Measurements from ENCODE around the gene TBC1D10B.
"Not testable (repeated sequence)": the region's sequence is repeated elsewhere in the genome, so short reads cannot be mapped to it uniquely, and the experiment has no call there.

The TBC1D10B gene

DNA sequence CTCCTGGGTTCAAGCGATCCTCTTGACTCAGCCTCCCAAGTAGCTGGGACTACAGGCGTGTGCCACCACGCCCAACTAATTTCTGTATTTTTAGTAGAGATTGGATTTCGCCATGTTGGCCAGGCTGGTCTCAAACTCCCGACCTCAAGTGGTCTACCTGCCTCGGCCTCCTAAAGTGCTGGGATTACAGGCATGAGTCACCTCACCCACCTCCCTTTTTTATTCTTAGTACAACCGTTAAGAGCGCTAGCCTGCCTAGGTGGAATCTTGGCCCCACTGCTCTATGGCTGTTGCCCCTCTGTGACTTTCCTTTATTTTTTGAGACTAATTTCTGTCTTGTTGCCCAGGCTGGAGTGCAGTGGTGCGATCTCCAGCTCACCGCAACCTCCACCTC, 32.3 kb downstream of the TBC1D10B start:
- H3K4me3 ChIP-seq (ENCODE audit: low read depth, low read length): not testable (repeated sequence)

DNA sequence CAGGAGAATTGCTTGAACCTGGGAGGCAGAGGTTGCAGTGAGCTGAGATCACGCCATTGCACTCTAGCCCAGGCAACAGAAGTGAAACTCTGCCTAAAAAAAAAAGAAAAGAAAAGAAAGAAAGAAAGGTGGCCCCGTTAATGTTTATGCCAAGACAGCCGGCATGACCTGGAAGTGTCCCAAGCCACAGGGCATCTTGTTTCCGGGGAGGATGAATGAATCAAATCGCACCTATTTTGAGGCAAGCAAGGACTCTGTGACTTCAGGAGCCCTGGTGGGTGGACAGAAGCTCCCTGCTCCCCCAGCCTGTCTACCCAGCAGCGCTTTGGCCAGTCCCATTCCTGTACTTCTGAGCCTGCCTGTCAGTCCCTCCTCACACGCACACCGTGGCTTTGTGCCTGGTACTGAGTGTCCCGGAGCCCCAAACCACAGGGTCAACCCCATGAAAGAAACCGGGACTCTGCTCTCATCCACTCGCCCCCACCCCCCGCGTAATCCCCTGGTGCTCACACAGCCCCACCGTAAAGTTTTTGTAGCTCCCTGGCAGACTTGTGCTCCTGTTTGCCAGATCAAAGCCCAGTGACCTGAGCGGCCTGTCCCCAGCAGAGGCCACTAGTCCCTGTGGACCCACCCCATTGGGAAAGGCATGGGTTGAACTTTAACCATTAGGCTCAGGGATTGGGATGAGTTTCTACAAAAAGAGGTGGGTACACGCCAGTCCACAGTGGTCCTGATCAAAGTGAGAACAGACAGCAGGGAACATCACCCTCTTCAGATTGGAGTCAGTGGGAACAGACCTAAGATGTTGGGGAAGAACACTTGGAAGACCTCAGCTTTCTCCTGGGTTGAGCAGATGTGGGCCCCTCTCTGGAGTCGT, 34.5 kb downstream of the TBC1D10B start:
- no peak overlapping the region for H3K4me3 ChIP-seq (ENCODE audit: low read depth, low read length)

DNA sequence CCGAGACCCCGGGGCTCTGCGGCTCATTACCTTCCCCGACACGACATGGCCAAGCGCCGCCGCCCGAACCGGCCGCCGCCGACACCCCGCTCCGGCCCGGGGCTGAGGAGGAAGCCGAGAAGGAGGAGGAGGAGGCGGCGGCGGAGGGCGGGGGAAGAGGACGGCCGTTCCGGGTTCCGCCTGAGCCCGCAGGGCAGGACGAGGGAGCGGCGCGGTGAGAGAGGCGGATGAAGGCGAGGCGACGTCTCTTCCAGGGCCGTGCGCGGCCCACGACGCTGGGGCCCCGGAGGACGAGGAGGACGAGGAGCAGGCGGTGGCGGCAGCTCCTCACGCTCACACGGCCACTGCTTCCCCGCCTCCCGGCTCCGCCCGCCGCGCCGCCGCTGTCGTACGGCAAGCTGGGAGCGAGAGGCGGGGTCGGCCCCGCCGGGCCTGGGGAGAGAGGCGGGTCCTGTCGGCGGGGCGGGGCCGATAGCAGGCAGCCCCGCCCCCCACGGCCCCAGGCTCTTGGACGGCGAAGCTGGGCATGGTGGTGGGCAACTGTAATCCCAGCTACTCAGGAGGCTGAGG, 35.2 kb downstream of the TBC1D10B start:
- H3K4me3 ChIP-seq (ENCODE audit: low read depth, low read length): peak overlapping the region; percentile 58

GRCh38 chr16:30334473-30334989, 35.8 kb downstream of the TBC1D10B start:
- H3K4me3 ChIP-seq (ENCODE audit: low read depth, low read length): peak overlapping the region; percentile 39

DNA sequence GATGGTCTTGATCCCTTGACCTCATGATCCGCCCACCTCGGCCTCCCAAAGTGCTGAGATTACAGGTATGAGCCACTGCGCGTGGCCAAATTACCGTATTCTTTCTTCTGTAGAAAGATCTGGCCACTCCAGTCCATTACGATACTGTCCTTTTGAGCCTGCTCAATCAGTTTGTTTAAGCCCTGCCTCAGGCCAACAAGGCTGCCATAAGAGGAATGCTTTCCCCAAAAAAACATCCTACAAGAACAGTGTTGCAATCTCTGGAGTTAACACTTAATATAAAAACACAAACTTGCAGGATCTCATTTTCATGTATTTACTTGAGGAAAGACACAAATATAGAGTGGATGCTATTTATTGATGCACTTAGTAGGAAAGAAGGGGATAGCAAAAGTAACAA, 46.1 kb downstream of the TBC1D10B start:
- not testable (repeated sequence) for H3K4me3 ChIP-seq (ENCODE audit: low read depth, low read length)

DNA sequence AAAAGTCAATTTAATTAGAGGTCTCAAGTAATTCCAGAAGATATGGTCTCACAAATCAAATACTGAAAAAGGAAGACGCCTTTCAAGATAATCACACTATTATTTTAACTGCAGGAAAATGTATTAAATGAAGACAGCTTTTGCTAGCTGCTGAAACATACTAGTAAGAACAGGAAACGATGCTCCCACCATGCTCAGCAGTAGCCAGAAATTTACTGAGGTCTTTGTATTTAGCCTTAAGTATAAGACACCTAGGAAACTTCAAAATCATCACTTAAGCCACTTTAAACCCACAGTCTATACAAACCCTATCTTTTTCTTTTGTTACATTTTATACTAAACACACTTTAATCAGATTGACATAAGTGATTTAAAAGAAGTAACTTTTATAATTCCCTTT, 51.6 kb downstream of the TBC1D10B start:
- H3K4me3 ChIP-seq (ENCODE audit: low read depth, low read length): not testable (repeated sequence)

GRCh38 chr16:30310937-30311336, 59.4 kb downstream of the TBC1D10B start:
- H3K4me3 ChIP-seq (ENCODE audit: low read depth, low read length): not testable (repeated sequence)

DNA sequence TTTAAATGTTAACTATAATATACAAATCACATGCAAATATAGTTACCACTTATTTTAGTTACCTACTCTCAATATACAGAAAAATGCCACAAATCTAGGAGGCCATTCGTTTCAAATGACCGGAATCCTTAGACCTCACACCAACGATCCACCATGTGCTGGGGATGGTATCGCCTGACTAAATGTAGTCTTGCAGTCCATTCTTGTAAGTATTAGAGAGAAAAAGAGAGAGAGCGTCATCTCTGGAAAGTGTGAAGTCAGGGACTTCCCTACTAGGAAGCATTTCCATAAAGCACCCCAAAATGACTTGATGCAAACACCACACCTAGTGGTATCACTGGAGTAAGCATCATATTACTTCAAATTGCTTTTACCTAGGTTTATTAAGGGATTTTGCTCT, 61.0 kb downstream of the TBC1D10B start:
- not testable (repeated sequence) for H3K4me3 ChIP-seq (ENCODE audit: low read depth, low read length)
